ENCODE data around the gene CNTLN. TPM values are rescaled to one million over a fixed set of nuclear protein-coding genes. Genes with fewer than 3 reads are reported as not detected.

The CNTLN gene, protein sequence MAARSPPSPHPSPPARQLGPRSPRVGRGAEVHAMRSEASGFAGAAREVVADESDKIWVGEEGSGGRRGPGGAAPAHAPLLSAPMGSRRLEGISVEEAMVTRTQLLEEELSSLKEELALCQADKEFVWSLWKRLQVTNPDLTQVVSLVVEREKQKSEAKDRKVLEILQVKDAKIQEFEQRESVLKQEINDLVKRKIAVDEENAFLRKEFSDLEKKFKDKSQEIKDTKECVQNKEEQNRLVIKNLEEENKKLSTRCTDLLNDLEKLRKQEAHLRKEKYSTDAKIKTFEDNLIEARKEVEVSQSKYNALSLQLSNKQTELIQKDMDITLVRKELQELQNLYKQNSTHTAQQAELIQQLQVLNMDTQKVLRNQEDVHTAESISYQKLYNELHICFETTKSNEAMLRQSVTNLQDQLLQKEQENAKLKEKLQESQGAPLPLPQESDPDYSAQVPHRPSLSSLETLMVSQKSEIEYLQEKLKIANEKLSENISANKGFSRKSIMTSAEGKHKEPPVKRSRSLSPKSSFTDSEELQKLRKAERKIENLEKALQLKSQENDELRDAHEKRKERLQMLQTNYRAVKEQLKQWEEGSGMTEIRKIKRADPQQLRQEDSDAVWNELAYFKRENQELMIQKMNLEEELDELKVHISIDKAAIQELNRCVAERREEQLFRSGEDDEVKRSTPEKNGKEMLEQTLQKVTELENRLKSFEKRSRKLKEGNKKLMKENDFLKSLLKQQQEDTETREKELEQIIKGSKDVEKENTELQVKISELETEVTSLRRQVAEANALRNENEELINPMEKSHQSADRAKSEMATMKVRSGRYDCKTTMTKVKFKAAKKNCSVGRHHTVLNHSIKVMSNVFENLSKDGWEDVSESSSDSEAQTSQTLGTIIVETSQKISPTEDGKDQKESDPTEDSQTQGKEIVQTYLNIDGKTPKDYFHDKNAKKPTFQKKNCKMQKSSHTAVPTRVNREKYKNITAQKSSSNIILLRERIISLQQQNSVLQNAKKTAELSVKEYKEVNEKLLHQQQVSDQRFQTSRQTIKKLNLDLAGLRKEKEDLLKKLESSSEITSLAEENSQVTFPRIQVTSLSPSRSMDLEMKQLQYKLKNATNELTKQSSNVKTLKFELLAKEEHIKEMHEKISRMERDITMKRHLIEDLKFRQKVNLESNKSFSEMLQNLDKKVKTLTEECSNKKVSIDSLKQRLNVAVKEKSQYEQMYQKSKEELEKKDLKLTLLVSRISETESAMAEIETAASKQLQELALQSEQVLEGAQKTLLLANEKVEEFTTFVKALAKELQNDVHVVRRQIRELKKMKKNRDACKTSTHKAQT (N-terminal part only)
- 1 to 10 TPM; 1.5 to 1.9 TPM for total RNA-seq

DNA sequence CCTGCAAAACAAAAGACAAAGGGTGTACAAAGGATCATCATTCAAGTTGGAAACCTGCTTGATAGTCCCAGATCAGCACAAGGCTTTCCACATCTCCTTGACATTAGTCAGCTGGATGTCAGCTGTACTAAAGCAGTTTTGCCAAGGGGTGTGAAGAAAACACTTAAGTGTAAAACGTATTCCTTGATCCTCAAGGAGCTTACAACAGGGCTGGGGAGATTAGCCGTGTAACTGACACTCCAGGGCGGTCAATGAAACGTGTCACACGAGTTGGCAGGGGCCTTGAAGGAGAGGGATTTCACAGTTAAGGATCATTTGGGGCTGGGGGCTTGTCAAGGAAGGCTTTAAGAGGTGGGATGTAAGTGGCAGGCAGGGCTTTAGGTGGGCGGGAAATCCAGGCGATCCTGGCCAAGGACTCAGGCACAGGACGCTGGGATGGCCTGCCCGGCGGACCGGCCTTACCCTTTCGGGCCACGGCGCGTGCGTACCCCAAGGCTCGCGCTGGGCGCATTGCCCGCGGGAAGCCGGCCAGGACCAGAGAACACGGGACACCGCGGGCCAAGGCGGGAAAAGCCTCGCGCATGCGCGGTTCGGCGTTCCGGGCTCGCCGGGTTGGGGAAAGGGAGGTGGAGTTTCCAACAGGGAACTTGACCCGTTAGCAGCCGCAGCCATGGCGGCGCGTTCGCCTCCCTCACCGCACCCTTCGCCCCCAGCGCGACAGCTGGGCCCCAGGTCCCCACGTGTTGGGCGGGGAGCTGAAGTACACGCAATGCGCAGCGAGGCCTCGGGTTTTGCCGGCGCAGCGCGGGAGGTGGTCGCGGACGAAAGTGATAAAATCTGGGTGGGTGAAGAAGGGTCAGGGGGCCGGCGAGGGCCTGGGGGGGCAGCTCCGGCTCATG, at the start of gene CNTLN:
TSS of gene CNTLN (plus strand) at position 645 of the 899 bp plus-strand sequence. CDS start at position 671, 26 bp downstream.
- DNase-seq, result peak; percentile 52
- H3K9me3 Mint-ChIP-seq, result no peaks in the 10 kb centered on the region
- POLR2A ChIA-PET, result no interaction called here
- peak within 1 kb of the TSS; percentile 82 for H3K27ac Mint-ChIP-seq
- CTCF ChIA-PET, result no interaction called here
- peaks cover 27% of the 10 kb centered on the region for H3K27me3 Mint-ChIP-seq
- peak within 1 kb of the TSS; percentile 71 for H3K4me3 Mint-ChIP-seq
- peaks cover 13% of the 10 kb centered on the region for H3K4me1 Mint-ChIP-seq
- H3K36me3 Mint-ChIP-seq (ENCODE audit: low read depth), result no peaks in the 10 kb centered on the region

DNA sequence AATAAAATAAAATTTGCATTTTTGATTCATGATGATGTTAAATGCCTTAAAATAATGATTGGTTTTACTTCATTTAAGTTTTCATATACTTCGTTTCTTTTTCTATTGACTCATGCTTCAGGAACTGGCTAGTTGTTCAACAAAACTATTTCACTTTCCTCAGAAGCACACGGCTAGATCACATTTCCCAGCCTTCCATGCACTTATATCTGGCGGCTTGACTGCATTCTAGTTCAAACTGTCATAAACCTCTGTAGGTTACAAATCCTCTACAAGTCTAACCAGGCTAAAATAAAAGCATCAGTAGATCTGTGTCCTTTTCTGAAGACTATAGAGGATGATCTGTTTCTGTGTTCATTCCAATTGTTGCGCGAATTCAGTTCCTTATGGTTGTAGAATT, 46.3 kb upstream of the CNTLN start:
- ChIA-PET POLR2A (no interaction called here), CTCF (no interaction called here)
- Mint-ChIP-seq H3K27ac (no peak overlapping the region), H3K27me3 (no peaks in the 10 kb centered on the region), H3K9me3 (no peaks in the 10 kb centered on the region), H3K4me1 (no peaks in the 10 kb centered on the region), H3K4me3 (no peak overlapping the region), H3K36me3 (ENCODE audit: low read depth) (no peaks in the 10 kb centered on the region)
- DNase-seq, result no peak

DNA sequence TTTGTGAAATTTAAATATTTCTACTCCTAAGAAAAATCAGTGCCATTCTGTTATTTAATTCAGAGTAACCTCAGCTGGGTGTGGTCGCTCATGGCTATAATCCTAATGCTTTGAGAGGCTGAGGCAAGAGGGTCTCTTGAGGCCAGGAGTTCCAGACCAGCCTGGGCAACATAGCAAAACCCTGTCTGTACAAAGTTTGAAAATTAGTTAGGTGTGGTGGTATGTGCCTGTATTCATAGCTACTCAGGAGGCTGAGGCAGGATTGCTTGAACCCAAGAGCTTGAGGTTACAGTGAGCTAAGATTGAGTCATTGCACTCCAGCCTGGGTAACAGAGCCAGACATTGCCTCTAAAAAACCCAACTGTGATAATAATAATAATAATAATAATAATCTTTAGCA, 44.8 kb upstream of the CNTLN start:
- H3K9me3 Mint-ChIP-seq, result no peaks in the 10 kb centered on the region
- H3K27ac Mint-ChIP-seq, result no peak overlapping the region
- H3K4me3 Mint-ChIP-seq, result no peak overlapping the region
- ChIA-PET POLR2A (no interaction called here), CTCF (no interaction called here)
- no peaks in the 10 kb centered on the region for H3K36me3 Mint-ChIP-seq (ENCODE audit: low read depth)
- H3K27me3 Mint-ChIP-seq, result no peaks in the 10 kb centered on the region
- no peaks in the 10 kb centered on the region for H3K4me1 Mint-ChIP-seq
- DNase-seq, result no peak

DNA sequence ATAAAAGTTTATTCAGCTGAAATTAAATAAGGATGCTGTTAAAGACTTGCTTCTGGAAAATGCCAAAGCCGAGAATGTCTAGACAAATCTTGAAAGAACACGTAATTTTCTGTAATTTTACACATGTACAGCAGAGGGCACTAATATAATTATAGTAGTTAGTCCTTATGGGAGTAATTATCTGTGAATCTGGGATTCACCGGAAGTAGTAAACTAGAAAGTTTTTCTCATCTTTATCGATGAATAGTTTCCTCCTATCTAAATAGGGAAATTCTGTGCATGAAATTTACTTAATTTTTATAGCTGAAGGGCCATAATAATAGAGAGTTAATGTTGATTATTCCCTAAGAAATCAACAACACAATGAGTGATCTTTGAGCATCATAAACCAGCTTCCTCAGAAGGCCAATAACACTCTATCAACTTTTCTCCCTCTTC, 18.4 kb upstream of the CNTLN start:
- CTCF ChIA-PET, result no interaction called here
- Mint-ChIP-seq H3K4me1 (no peaks in the 10 kb centered on the region), H3K9me3 (no peaks in the 10 kb centered on the region), H3K27ac (no peak overlapping the region), H3K36me3 (ENCODE audit: low read depth) (no peaks in the 10 kb centered on the region), H3K27me3 (no peaks in the 10 kb centered on the region), H3K4me3 (no peak overlapping the region)
- POLR2A ChIA-PET, result no interaction called here
- DNase-seq, result no peak

DNA sequence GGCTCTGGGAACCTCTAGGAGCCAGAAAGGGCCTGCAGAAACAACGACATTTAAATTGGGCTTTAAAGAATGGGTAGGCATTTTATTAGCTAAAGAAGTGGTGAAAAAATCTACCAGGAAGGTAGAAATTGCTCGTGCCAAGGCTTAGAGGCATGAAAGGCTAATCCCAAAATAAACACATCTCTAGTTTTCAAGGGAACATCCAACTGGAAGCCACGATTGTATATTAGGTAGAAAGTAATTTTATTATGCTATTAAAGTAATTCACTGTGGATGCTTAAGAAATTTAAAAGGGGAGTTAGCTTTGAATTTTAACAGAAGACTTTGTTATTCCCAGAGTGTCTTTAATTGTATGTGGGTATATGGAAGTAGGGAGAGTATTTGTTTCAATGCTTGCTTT, 17.5 kb upstream of the CNTLN start:
- POLR2A ChIA-PET, result no interaction called here

DNA sequence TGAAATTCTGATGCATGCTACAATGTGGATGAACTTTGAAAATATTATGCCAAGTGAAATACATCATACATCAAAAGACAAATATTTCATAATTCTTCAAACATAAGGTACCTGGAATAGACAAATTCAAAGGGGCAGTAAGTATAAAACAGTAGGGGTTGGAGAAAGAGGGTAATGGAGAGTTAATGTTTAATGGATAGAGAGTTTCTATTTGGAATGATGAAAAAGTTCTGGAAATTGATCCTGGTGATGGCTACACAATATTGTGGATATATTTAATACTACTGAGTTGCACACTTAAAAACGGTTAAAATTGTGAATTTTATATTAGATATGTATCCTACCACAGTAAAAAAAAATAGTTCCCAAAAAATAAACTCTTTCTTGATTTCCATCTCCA, 14.6 kb upstream of the CNTLN start:
- H3K27me3 Mint-ChIP-seq, result no peaks in the 10 kb centered on the region
- DNase-seq, result no peak
- POLR2A ChIA-PET, result no interaction called here
- CTCF ChIA-PET, result no interaction called here
- no peak overlapping the region for H3K4me3 Mint-ChIP-seq
- no peaks in the 10 kb centered on the region for H3K9me3 Mint-ChIP-seq
- no peaks in the 10 kb centered on the region for H3K36me3 Mint-ChIP-seq (ENCODE audit: low read depth)
- no peaks in the 10 kb centered on the region for H3K4me1 Mint-ChIP-seq
- no peak overlapping the region for H3K27ac Mint-ChIP-seq

More for the DNA sequence above, 17.5 kb upstream of the CNTLN start:
- DNase-seq, result no peak
- no peak overlapping the region for H3K4me3 Mint-ChIP-seq
- CTCF ChIA-PET, result no interaction called here
- no peak overlapping the region for H3K27ac Mint-ChIP-seq
- no peaks in the 10 kb centered on the region for H3K9me3 Mint-ChIP-seq
- no peaks in the 10 kb centered on the region for H3K36me3 Mint-ChIP-seq (ENCODE audit: low read depth)
- no peaks in the 10 kb centered on the region for H3K4me1 Mint-ChIP-seq
- no peaks in the 10 kb centered on the region for H3K27me3 Mint-ChIP-seq

DNA sequence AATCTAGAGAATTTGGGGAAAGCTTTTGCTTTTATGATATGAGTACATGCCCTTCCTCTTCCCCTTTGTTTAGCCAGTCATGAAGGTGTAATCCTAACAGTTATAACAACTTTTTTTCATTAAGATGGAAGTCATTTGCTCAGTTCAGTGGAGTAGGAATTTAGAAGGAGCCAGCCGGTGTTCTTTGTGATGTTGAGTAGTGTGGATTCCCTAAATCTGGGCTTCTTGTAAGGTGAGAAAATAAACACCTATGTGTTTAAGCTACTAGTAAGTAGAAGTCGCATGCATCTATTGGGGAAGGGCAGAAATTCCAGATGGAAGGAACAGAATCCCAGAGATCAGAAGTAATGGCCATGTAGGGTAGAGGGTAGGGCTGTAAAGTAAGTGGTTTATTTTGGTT, 13.6 kb upstream of the CNTLN start:
- H3K27ac Mint-ChIP-seq, result no peak overlapping the region
- no peak for DNase-seq
- ChIA-PET POLR2A (no interaction called here), CTCF (no interaction called here)
- H3K36me3 Mint-ChIP-seq (ENCODE audit: low read depth), result no peaks in the 10 kb centered on the region
- H3K4me3 Mint-ChIP-seq, result no peak overlapping the region
- H3K27me3 Mint-ChIP-seq, result no peaks in the 10 kb centered on the region
- H3K4me1 Mint-ChIP-seq, result no peaks in the 10 kb centered on the region
- H3K9me3 Mint-ChIP-seq, result no peaks in the 10 kb centered on the region

DNA sequence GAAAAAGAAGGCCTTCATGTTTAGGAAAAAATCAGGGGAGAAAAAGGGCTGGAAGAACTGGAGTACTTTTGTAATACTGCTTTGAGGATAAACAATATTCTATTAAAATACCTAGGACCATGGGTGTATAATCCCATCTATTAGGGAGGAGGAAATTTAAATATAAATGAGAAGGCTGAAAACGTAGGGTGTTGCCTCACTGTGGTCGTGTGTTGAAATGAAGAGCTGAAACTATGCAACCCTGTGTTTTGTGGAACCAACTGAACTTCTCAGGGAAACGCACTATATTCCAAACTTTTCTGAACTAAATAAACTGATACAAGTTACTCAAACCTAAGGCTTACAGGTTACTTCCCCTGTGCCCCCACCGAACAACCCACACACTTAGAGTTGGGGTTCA, 4.5 kb upstream of the CNTLN start:
- no peak overlapping the region for H3K27ac Mint-ChIP-seq
- H3K4me1 Mint-ChIP-seq, result peaks cover 8% of the 10 kb centered on the region
- H3K27me3 Mint-ChIP-seq, result peaks cover 22% of the 10 kb centered on the region
- ChIA-PET CTCF (no interaction called here), POLR2A (no interaction called here)
- no peak overlapping the region for H3K4me3 Mint-ChIP-seq
- no peaks in the 10 kb centered on the region for H3K36me3 Mint-ChIP-seq (ENCODE audit: low read depth)
- no peaks in the 10 kb centered on the region for H3K9me3 Mint-ChIP-seq
- DNase-seq, result no peak

DNA sequence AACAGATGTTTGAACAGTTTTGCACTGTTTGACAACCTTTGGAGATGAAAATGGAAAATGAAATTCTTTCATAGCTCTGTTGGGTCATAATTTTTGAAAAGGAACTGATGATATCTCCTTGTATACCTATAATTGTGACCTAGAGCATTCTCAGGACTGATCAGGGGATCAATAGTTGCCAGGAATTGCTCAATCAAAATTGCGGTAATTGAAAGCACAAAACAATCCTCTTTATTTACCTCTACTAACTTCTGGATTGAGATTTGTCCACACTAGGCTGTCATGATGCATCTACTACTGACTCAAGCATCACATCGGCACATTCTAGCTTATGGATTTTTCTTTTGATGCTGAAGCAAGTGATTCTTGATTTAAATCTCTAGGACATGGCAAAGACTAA, 4.1 kb upstream of the CNTLN start:
- no peak overlapping the region for H3K4me3 Mint-ChIP-seq
- CTCF ChIA-PET, result no interaction called here

DNA sequence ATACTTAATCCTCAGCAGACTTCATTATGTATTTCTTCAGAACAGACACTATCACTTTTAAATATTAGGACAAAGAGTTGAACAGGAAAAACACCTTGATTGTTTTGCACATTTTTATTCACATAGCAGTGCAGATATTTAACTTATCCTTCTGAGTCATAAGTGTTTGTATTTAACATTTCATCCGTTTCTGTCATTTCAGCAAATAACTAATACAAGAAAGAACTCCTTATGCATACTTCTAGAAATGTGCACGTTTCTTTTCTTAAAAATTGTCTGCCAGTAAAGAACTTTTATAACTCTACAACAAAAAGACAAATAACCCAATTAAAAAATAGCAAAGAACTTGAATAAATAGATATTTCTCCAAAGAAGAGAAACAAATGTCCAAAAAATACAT, 3.3 kb upstream of the CNTLN start:
- CTCF ChIA-PET, result no interaction called here
- Mint-ChIP-seq H3K9me3 (no peaks in the 10 kb centered on the region), H3K4me3 (no peak overlapping the region), H3K36me3 (ENCODE audit: low read depth) (no peaks in the 10 kb centered on the region), H3K4me1 (peaks cover 13% of the 10 kb centered on the region), H3K27ac (no peak overlapping the region), H3K27me3 (peaks cover 24% of the 10 kb centered on the region)
- no peak for DNase-seq
- POLR2A ChIA-PET, result no interaction called here

More for the DNA sequence above, 4.1 kb upstream of the CNTLN start:
- no peak for DNase-seq
- Mint-ChIP-seq H3K27ac (no peak overlapping the region), H3K36me3 (ENCODE audit: low read depth) (no peaks in the 10 kb centered on the region), H3K27me3 (peaks cover 22% of the 10 kb centered on the region), H3K9me3 (no peaks in the 10 kb centered on the region), H3K4me1 (peaks cover 10% of the 10 kb centered on the region)
- POLR2A ChIA-PET, result no interaction called here

DNA sequence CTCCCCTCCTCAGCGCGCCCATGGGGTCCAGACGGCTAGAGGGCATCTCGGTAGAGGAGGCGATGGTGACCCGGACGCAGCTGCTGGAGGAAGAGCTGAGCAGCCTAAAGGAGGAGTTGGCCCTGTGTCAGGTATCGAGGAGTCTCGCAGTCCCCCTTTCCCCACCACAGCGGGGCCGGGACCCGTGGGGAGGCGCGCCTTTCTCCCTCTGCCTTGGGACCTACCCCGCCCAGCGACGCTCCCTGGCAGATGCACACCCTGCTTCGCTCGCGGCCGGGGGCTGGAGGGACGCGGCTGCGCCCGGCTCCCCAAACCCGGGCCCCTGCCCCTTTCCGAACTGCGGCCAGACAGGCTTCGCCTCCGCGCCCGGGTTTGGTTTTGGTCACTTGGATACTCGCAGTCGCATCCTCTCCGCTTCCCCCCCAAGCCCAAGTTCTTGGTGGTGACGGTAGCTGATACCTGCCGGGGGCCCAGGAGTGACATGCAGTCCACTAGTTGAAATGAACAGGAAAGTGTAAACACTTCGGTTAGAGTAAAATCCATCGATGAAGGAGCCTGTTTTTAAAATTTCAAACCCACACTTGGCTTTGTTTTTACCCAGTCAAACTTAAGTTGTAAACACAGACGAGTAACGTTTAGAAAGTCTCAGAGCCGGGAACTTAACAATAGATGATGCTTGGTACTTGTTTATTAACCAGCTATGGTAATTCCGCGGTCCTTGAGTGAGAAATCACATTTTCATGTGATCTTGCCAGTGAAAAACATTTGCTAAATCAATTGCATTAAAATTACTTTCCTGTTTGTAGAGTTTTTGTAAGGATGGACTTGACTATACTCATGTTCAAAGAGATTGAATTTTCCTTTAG, 688 bp downstream of the CNTLN start:
- Mint-ChIP-seq H3K4me1 (peaks cover 13% of the 10 kb centered on the region), H3K9me3 (no peaks in the 10 kb centered on the region), H3K27me3 (peaks cover 27% of the 10 kb centered on the region), H3K4me3 (peak overlapping the region; percentile 71), H3K27ac (peak overlapping the region; percentile 81), H3K36me3 (ENCODE audit: low read depth) (no peaks in the 10 kb centered on the region)
- CTCF ChIA-PET, result no interaction called here
- peak; percentile 9 for DNase-seq
- POLR2A ChIA-PET, result no interaction called here

Data from activated CD4-positive, alpha-beta T cell treated with anti-CD3 and anti-CD28 coated beads, Interleukin-2, amount 10 ng/mL, durations not matched to agents 7 days and 5 days (primary cell).